ENCODE measurements around the gene IRF4.

The IRF4 gene

DNA sequence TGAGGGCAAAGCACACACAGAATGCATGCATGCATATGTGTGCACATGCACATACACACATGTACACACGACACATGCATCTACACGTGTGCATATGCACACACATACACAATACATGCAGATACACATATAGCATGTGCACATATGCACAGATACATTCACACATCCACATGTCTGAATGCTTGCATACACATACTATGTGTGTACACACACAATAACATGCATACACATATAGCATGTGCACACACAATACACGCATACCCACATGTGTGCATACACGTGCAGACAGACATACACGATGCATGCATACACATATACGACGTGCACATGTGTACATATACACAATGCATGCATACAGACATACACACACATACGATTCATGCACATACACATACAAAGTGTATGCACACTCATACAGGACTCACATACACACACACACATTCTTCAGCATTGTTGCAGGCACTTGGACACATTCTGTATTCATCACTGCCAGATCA, 24.2 kb upstream of the IRF4 start:
- Histone ChIP-seq H3K14ac (ENCODE audit: low read length) (no peak overlapping the region), H2BK5ac (ENCODE audit: low read length) (no peak overlapping the region), H2BK15ac (ENCODE audit: low read length) (no peak overlapping the region), H3K27me3 (ENCODE audit: control insufficient read depth in 3 of 3, insufficient read depth in 3 of 3, low read depth in 1 of 3, low read length in 3 of 3) (no peaks in the 10 kb centered on the region), H3K23ac (ENCODE audit: low read depth, low read length, poor library complexity) (no peak overlapping the region), H3K36me3 (replicated peaks in 1 of 2; ENCODE audit: control insufficient read depth in 2 of 2, insufficient read depth in 2 of 2, low read length in 2 of 2) (no peaks in the 10 kb centered on the region), H3K4me2 (ENCODE audit: insufficient read depth, low read length, poor library complexity, severe bottlenecking) (no peak overlapping the region), H3K4me3 (ENCODE audit: low read length in 2 of 2) (peak overlapping the region in 1 of 2 donors; percentile 3), H3K79me1 (ENCODE audit: low read depth, low read length) (no peaks in the 10 kb centered on the region), H3K27ac (replicated peaks; ENCODE audit: low read length) (no peak overlapping the region), H3K9me3 (replicated peaks in 1 of 2; ENCODE audit: control insufficient read depth in 2 of 2, insufficient read depth in 1 of 2, low read depth in 1 of 2, low read length in 2 of 2) (peaks cover 0 to 31% of the 10 kb centered on the region in 2 donors), H2BK12ac (ENCODE audit: low read length) (no peak overlapping the region), H2AK5ac (ENCODE audit: low read depth, low read length) (no peak overlapping the region), H4K91ac (ENCODE audit: low read depth, low read length, poor library complexity) (no peak overlapping the region), H3K4me1 (ENCODE audit: control insufficient read depth in 2 of 2, insufficient read depth in 1 of 2, low read depth in 1 of 2, low read length in 2 of 2) (no peaks in the 10 kb centered on the region), H2AFZ (ENCODE audit: low read length) (no peak overlapping the region), H3K4ac (ENCODE audit: low read length) (no peak overlapping the region), H2BK120ac (ENCODE audit: low read depth, low read length) (no peak overlapping the region), H3K9ac (ENCODE audit: low read depth, low read length, poor library complexity) (no peak overlapping the region), H3K18ac (ENCODE audit: low read length) (no peak overlapping the region), H4K8ac (ENCODE audit: low read depth, low read length) (no peak overlapping the region)
- no peak for DNase-seq (ENCODE audit: low spot score)
- WGBS, 2 donors (ENCODE audit: extremely low coverage in 2 of 2, insufficient read length in 2 of 2, insufficient replicate concordance in 1 of 2), result no CpG with 5 or more reads among the region's 8 CpGs

DNA sequence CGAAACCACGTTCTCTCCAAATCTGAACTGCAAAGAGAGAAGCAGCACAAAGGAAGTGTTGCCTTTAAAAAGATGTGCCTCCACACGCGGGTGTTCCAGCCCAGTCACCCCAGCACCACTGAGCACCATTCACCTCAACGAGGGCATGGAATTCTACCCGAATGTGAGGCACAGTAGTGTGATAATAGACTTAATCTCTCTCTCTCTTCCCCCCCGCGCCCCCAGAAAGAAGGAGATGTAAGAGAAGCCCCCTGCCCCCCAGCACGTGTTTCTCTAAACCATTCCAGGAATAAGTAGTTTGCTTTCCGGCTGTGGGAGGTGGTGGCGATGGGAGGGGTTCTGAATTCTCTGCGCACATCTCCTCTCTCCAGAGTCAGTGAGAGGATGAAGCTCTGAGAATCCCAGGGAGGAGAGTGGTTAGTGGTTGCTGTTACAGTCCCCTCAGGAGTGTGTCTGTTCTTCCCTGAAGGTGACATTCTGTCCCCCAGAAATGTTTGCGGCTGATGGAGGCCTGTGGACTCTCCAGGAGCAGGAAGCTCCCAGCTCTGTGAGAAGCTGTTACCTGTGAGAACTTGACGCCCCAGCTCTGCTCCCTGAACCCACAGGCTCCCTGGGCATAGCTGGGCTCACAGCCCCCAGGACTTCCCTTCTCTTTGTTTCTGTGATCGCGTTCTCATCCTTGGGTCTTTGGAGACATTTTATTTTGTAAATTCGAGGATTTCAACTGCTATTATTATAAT, 23.5 kb upstream of the IRF4 start:
- Histone ChIP-seq H3K36me3 (replicated peaks in 1 of 2; ENCODE audit: control insufficient read depth in 2 of 2, insufficient read depth in 2 of 2, low read length in 2 of 2) (no peaks in the 10 kb centered on the region), H3K27ac (replicated peaks; ENCODE audit: low read length) (no peak overlapping the region), H2AK5ac (ENCODE audit: low read depth, low read length) (no peak overlapping the region), H2BK5ac (ENCODE audit: low read length) (no peak overlapping the region), H3K14ac (ENCODE audit: low read length) (no peak overlapping the region), H4K8ac (ENCODE audit: low read depth, low read length) (no peak overlapping the region), H2BK12ac (ENCODE audit: low read length) (no peak overlapping the region), H2BK15ac (ENCODE audit: low read length) (no peak overlapping the region), H2AFZ (ENCODE audit: low read length) (no peak overlapping the region), H3K4me2 (ENCODE audit: insufficient read depth, low read length, poor library complexity, severe bottlenecking) (no peak overlapping the region), H3K9me3 (replicated peaks in 1 of 2; ENCODE audit: control insufficient read depth in 2 of 2, insufficient read depth in 1 of 2, low read depth in 1 of 2, low read length in 2 of 2) (peaks cover 0 to 32% of the 10 kb centered on the region in 2 donors), H3K9ac (ENCODE audit: low read depth, low read length, poor library complexity) (no peak overlapping the region), H3K4me1 (ENCODE audit: control insufficient read depth in 2 of 2, insufficient read depth in 1 of 2, low read depth in 1 of 2, low read length in 2 of 2) (no peaks in the 10 kb centered on the region), H3K18ac (ENCODE audit: low read length) (no peak overlapping the region), H3K23ac (ENCODE audit: low read depth, low read length, poor library complexity) (no peak overlapping the region), H3K4me3 (ENCODE audit: low read length in 2 of 2) (no peak overlapping the region), H3K4ac (ENCODE audit: low read length) (no peak overlapping the region), H3K27me3 (ENCODE audit: control insufficient read depth in 3 of 3, insufficient read depth in 3 of 3, low read depth in 1 of 3, low read length in 3 of 3) (peaks cover 0 to 3% (median 0%) of the 10 kb centered on the region in 3 experiments), H3K79me1 (ENCODE audit: low read depth, low read length) (no peaks in the 10 kb centered on the region), H4K91ac (ENCODE audit: low read depth, low read length, poor library complexity) (no peak overlapping the region), H2BK120ac (ENCODE audit: low read depth, low read length) (no peak overlapping the region)
- no CpG with 5 or more reads among the region's 17 CpGs for WGBS, 2 donors (ENCODE audit: extremely low coverage in 2 of 2, insufficient read length in 2 of 2, insufficient replicate concordance in 1 of 2)
- no peak for DNase-seq (ENCODE audit: low spot score)

DNA sequence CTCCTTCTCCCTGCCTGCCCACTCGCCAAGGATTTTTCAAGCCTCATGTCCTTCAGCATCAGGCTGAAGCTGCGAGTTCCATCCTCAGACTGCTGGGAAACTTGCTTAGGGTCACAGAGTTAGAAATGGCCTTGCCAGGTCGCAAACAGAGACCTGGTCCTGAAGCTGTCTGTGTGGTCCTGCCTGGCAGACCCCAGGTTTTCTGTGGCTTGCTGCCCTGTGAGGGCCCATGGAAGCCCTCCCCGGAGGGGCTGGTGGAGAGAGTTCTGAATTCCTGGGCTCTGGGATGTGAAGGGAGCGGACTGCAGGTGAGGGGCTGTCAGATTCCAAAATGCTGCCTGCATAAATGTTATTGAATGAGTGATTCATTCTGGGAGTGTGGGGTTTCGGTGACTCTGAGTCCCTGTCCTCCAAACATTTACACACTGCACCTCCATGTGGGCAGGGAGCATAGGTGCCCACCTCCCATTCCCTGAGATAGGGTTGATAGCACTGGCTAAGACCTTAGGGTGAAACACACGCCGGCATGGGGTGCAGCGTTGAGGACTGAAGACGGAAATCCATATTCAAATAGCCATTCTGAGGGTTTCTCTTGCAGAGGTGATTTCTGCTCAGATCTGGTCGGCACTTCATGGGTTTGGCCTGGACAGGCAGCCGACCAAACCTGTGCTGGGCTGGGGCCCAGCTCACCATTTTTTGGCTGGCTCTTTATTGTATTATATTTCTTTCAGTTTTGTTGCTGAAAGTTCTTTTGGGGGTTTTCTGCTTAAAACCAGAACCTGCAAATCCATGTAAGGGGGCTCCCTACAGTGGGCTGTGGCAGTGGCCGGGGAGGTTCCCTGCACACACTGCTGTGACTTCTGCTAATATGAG, 21.8 kb upstream of the IRF4 start:
- Histone ChIP-seq H3K79me1 (ENCODE audit: low read depth, low read length) (no peaks in the 10 kb centered on the region), H2BK12ac (ENCODE audit: low read length) (no peak overlapping the region), H3K4me3 (ENCODE audit: low read length in 2 of 2) (peak overlapping the region in 1 of 2 donors; percentile 53), H3K27ac (replicated peaks; ENCODE audit: low read length) (no peak overlapping the region), H3K18ac (ENCODE audit: low read length) (peak overlapping the region; percentile 15), H3K4ac (ENCODE audit: low read length) (no peak overlapping the region), H2BK5ac (ENCODE audit: low read length) (no peak overlapping the region), H3K9me3 (replicated peaks in 1 of 2; ENCODE audit: control insufficient read depth in 2 of 2, insufficient read depth in 1 of 2, low read depth in 1 of 2, low read length in 2 of 2) (peaks cover 0 to 34% of the 10 kb centered on the region in 2 donors), H3K36me3 (replicated peaks in 1 of 2; ENCODE audit: control insufficient read depth in 2 of 2, insufficient read depth in 2 of 2, low read length in 2 of 2) (no peaks in the 10 kb centered on the region), H3K27me3 (ENCODE audit: control insufficient read depth in 3 of 3, insufficient read depth in 3 of 3, low read depth in 1 of 3, low read length in 3 of 3) (peaks cover 0 to 11% (median 2%) of the 10 kb centered on the region in 3 experiments), H2AFZ (ENCODE audit: low read length) (no peak overlapping the region), H2AK5ac (ENCODE audit: low read depth, low read length) (no peak overlapping the region), H4K8ac (ENCODE audit: low read depth, low read length) (no peak overlapping the region), H2BK15ac (ENCODE audit: low read length) (no peak overlapping the region), H3K9ac (ENCODE audit: low read depth, low read length, poor library complexity) (no peak overlapping the region), H3K23ac (ENCODE audit: low read depth, low read length, poor library complexity) (no peak overlapping the region), H4K91ac (ENCODE audit: low read depth, low read length, poor library complexity) (no peak overlapping the region), H3K4me1 (ENCODE audit: control insufficient read depth in 2 of 2, insufficient read depth in 1 of 2, low read depth in 1 of 2, low read length in 2 of 2) (no peaks in the 10 kb centered on the region), H3K14ac (ENCODE audit: low read length) (no peak overlapping the region), H3K4me2 (ENCODE audit: insufficient read depth, low read length, poor library complexity, severe bottlenecking) (no peak overlapping the region), H2BK120ac (ENCODE audit: low read depth, low read length) (no peak overlapping the region)
- WGBS, 2 donors (ENCODE audit: extremely low coverage in 2 of 2, insufficient read length in 2 of 2, insufficient replicate concordance in 1 of 2), result no CpG with 5 or more reads among the region's 13 CpGs
- DNase-seq (ENCODE audit: low spot score), result no peak

DNA sequence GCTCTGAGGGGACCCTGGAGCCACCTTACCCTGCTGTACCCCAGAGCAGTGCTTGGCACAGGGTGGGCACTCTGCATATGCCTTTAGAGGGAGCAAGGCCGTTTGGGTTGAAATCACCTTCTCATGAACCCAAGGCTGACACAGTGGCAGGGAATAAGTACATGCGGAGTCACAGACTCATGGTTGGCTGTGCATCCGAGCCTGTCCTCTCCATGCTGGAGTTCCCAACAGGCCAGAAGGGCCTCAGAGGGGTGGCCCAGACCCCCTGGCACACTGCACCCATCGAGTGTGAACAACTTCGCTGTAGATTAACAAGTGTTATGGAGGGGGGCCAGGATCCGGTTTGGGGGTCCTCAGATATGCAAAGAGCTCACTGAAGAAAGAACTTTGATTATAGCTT, 21.0 kb upstream of the IRF4 start:
- no peaks in the 10 kb centered on the region for H3K79me1 ChIP-seq (ENCODE audit: low read depth, low read length)
- peaks cover 0 to 13% (median 2%) of the 10 kb centered on the region in 3 experiments for H3K27me3 ChIP-seq (ENCODE audit: control insufficient read depth in 3 of 3, insufficient read depth in 3 of 3, low read depth in 1 of 3, low read length in 3 of 3)
- no peak overlapping the region for H2BK120ac ChIP-seq (ENCODE audit: low read depth, low read length)
- H2AK5ac ChIP-seq (ENCODE audit: low read depth, low read length), result no peak overlapping the region
- no peak overlapping the region for H3K23ac ChIP-seq (ENCODE audit: low read depth, low read length, poor library complexity)
- no peak for DNase-seq (ENCODE audit: low spot score)
- H3K9me3 ChIP-seq (replicated peaks in 1 of 2; ENCODE audit: control insufficient read depth in 2 of 2, insufficient read depth in 1 of 2, low read depth in 1 of 2, low read length in 2 of 2), result peaks cover 0 to 39% of the 10 kb centered on the region in 2 donors
- H2AFZ ChIP-seq (ENCODE audit: low read length), result no peak overlapping the region
- no peak overlapping the region for H4K91ac ChIP-seq (ENCODE audit: low read depth, low read length, poor library complexity)
- H3K14ac ChIP-seq (ENCODE audit: low read length), result no peak overlapping the region
- H2BK15ac ChIP-seq (ENCODE audit: low read length), result no peak overlapping the region
- no peak overlapping the region for H3K4me2 ChIP-seq (ENCODE audit: insufficient read depth, low read length, poor library complexity, severe bottlenecking)
- no peak overlapping the region for H4K8ac ChIP-seq (ENCODE audit: low read depth, low read length)
- H3K18ac ChIP-seq (ENCODE audit: low read length), result no peak overlapping the region
- no peak overlapping the region for H3K4me3 ChIP-seq (ENCODE audit: low read length in 2 of 2)
- no peaks in the 10 kb centered on the region for H3K4me1 ChIP-seq (ENCODE audit: control insufficient read depth in 2 of 2, insufficient read depth in 1 of 2, low read depth in 1 of 2, low read length in 2 of 2)
- H2BK5ac ChIP-seq (ENCODE audit: low read length), result no peak overlapping the region
- H3K27ac ChIP-seq (replicated peaks; ENCODE audit: low read length), result no peak overlapping the region
- no peak overlapping the region for H3K4ac ChIP-seq (ENCODE audit: low read length)
- H3K36me3 ChIP-seq (replicated peaks in 1 of 2; ENCODE audit: control insufficient read depth in 2 of 2, insufficient read depth in 2 of 2, low read length in 2 of 2), result no peaks in the 10 kb centered on the region
- no peak overlapping the region for H2BK12ac ChIP-seq (ENCODE audit: low read length)
- no CpG with 5 or more reads among the region's 6 CpGs for WGBS, 2 donors (ENCODE audit: extremely low coverage in 2 of 2, insufficient read length in 2 of 2, insufficient replicate concordance in 1 of 2)
- H3K9ac ChIP-seq (ENCODE audit: low read depth, low read length, poor library complexity), result no peak overlapping the region
